GM12891 (cell line): ENCODE results near the gene TNFSF15.

Experiments
- PAX5 ChIP-seq: IDR thresholded peaks from 2 replicates; pipeline ENCODE4 v1.6.1; 2011; ENCODE audit warnings: low read length, moderate library complexity, mild to moderate bottlenecking; ENCODE audit not compliant: insufficient read depth, severe bottlenecking
- POLR2A ChIP-seq: IDR thresholded peaks from 2 replicates; pipeline ENCODE4 v1.6.1; 2011; ENCODE audit warnings: low read depth, low read length, control low read depth
- POLR2AphosphoS5 ChIP-seq: IDR thresholded peaks from 2 replicates; pipeline ENCODE4 v1.6.1; 2011; ENCODE audit warnings: low read depth, low read length, control low read depth
- POU2F2 ChIP-seq: IDR thresholded peaks from 2 replicates; pipeline ENCODE4 v1.6.1; 2011; ENCODE audit warnings: low read depth, mild to moderate bottlenecking, control low read depth, low read length, moderate library complexity
- TAF1 ChIP-seq: IDR thresholded peaks from 2 replicates; pipeline ENCODE4 v1.6.1; 2011; ENCODE audit warnings: low read depth, low read length, control low read depth

DNA sequence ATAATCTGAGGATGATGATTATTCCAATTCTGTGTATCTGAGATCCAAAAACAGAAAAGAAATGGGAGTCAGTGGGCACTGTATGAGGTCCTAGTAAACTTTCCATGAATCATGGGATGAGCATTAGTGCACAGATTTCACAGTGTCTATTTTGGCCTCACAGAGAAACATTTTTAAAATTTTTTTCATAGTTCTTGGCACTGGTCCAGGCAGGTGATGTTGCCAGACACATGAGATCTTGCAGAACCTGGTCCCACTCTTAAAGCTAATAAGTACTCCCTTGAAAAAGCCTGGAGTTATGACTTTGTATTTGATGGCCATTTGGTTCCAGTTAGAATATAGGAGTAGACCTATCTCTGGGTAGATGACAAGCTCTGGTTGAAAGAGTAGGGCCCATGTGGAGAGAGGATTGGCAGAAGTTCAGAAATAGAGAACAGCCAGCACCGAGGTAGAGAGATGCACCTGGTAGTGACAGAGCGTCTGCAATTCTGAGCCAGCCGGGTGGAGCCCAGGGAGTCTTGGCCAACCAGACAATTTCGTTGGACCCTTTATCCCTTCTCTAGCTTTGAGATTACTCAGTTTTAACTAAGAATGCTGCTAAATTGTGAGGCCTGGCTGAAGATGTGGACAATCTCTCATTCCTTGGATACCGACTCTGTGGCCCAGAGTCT lies 6.3 kb upstream of the TNFSF15 start:
- TF ChIP-seq POLR2AphosphoS5 = no peak
- TF ChIP-seq POLR2A = no peak
- TF ChIP-seq PAX5 = no peak
- no peak for TF ChIP-seq POU2F2
- no peak for TF ChIP-seq TAF1
